Urinary bladder (tissue), 4 donors: Measurements from ENCODE around the gene MYLK2. TPM values are rescaled to one million over a fixed set of nuclear protein-coding genes. Genes with fewer than 3 reads are reported as not detected.

Source experiments
- DNase-seq: peaks from one replicate; pipeline ENCODE4 v3.0.0-alpha.2; 2015; ENCODE audit errors: extremely low spot score
- H3K27ac ChIP-seq: one replicate; pipeline ENCODE4 v1.5.1; 2013; ENCODE audit warnings: low read depth, mild to moderate bottlenecking, moderate library complexity
- H3K36me3 ChIP-seq: one replicate; pipeline ENCODE4 v1.6.1; 2013; ENCODE audit warnings: mild to moderate bottlenecking, moderate library complexity; ENCODE audit not compliant: insufficient read depth
- H3K4me1 ChIP-seq: one replicate; pipeline ENCODE4 v1.6.1; 2013; ENCODE audit warnings: mild to moderate bottlenecking, moderate library complexity; ENCODE audit not compliant: insufficient read depth
- H3K4me3 ChIP-seq: one replicate; pipeline ENCODE4 v1.5.1; 2013; ENCODE audit warnings: low read depth, low read length
- WGBS: extraction: QIAGEN DNeasy Blood & Tissue Kit; methylation state at CpG from one replicate; pipeline ENCODE4 v1.1.7; 2013; 5-methylcytosine and 5-hydroxymethylcytosine counted together
- polyA plus RNA-seq: library from polyadenylated mRNA; stranded (reverse); fragments of 200-250 nt; gene quantifications from one replicate; pipeline ENCODE4 v1.2.3, GENCODE V29; 2013
- total RNA-seq: library from RNA; depleted of rRNA; stranded (reverse); fragments of >200 nt; gene quantifications from one replicate; pipeline ENCODE4 v1.2.3, GENCODE V29; 2014
- donor health status: healthy with polysubstance abuse.
- donor health status: healthy.

The MYLK2 gene
- total RNA-seq (1.7 TPM), polyA plus RNA-seq (not detected)

DNA sequence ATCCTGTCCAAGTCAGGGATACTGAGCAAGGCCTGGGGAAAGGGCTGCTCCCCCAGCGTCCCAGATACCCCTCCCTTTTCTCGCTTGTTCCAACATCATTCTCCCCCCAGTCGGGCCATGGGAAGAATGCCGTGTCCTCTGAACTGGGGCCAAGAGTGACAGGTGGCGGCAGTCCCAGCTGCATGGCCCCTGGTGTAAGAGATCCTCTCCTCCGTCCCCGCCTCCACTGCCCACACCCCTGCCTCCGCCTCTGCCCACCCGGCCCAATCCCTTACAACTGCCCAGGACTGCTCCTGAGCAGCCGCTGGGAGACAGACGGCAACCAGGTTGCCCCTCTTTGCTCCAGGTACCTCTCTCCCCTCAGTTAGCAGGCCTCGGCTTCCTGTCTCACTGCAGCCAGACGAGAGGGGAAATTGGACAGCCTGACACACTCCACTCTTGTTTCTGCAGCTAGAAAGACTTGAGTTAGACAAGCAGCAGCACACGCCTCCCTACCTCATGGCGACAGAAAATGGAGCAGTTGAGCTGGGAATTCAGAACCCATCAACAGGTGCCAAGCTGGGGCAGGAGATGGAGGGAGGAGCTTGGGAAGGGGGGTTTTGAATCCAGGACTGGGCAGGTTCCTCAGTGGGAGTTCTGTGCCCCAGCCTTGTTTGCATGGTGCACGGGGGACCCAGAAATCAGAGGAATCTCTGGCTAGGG, at the start of gene MYLK2:
Gene MYLK2 (plus strand): TSS at position 274 of the 702 bp plus-strand sequence. CDS start 225 bp downstream, at position 499.
- WGBS: 67% methylated on average over 16 of the region's 16 CpGs
- Histone ChIP-seq H3K4me3 (no peak within 1 kb of the TSS), H3K36me3 (no peaks in the 10 kb centered on the region), H3K27ac (no peak within 1 kb of the TSS), H3K4me1 (no peaks in the 10 kb centered on the region)
- DNase-seq: no peak

DNA sequence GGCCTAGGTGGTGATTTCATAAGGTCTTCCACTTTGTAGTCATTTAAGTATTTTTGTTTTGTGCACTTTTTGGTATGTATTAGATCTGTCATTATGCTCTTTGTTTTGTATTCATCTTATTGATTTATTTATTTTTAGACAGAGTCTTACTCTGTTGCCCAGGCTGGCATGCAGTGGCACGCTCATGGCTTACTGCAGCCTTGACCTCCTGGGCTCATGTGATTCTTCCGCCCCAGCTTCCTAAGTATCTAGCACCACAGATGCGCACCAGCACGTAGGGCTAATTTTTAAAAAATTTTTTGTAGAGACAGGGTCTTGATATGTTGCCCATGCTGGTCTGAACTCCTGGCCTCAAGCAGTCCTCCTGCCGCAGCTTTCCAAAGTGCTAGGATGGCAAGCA, 49.5 kb upstream of the MYLK2 start:
- H3K4me3 ChIP-seq: no peak overlapping the region
- 82% methylated on average over 5 of the region's 5 CpGs for WGBS
- H3K4me1 ChIP-seq: no peaks in the 10 kb centered on the region
- DNase-seq: no peak
- H3K36me3 ChIP-seq: no peaks in the 10 kb centered on the region
- H3K27ac ChIP-seq: no peak overlapping the region

DNA sequence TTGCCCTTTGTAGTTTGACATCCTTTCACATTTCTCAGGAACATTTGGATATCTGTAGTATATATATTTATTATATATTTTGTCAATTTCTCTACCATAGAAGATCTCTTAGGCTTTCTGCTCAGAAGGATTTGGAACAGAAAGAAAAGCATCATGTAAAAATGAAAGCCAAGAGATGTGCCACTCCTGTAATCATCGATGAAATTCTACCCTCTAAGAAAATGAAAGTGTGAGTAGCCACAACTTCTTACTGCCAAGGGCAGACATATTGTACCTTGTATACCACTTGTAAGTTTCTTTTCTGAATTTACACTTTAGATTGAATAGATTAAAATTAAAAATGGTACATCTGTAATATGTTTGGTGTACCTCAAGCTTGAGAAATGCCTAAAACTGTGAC, 48.9 kb upstream of the MYLK2 start:
- whole genome bisulfite sequencing: 68% methylated on average over 1 of the region's 1 CpG
- no peak overlapping the region for H3K4me3 ChIP-seq
- H3K27ac ChIP-seq: no peak overlapping the region
- H3K4me1 ChIP-seq: no peaks in the 10 kb centered on the region
- H3K36me3 ChIP-seq: no peaks in the 10 kb centered on the region
- DNase-seq: no peak

DNA sequence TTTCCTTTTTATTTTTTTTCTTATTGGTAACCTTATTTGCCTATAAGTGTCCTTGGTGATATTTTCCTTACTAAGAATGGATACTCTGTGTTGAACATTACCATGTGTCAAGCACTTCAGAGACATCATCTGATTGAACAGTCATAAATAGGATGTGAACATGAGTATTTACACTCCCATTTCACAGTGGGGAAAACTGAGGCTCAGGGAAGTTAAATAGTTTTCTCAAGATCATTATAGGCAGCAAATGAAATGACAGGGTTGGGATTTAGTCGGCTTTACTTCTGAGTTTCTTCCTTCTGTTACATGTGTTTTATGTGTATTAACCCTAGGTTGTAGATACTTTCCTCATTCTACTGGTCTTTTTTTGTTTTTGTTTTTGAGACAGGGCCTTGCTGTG, 44.7 kb upstream of the MYLK2 start:
- Histone ChIP-seq H3K4me1 (no peaks in the 10 kb centered on the region), H3K36me3 (no peaks in the 10 kb centered on the region)
- WGBS: 96% methylated on average over 1 of the region's 1 CpG

DNA sequence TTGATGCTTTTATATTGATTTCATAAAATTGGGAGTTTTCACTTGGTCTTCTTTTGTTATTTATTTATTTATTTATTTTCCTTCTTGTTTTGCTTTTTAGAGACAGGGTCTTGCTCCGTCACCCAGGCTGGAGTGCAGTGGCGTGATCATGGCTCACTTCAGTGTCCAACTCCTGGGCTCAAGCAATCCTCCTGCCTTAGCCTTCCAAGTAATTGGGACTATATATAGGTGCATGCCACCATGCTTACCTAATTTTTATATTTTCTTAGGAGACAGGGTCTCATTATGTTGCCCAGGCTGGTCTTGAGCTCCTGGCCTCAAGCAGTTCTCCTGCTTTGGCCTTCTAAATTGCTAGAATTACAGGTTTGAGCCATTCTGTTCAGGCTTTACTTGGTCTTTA, 38.3 kb upstream of the MYLK2 start:
- Histone ChIP-seq H3K4me3 (no peak overlapping the region), H3K27ac (no peak overlapping the region), H3K36me3 (no peaks in the 10 kb centered on the region), H3K4me1 (no peaks in the 10 kb centered on the region)
- DNase-seq: no peak
- 98% methylated on average over 2 of the region's 2 CpGs for WGBS

More for the DNA sequence above, 44.7 kb upstream of the MYLK2 start:
- no peak overlapping the region for H3K4me3 ChIP-seq
- H3K27ac ChIP-seq: no peak overlapping the region
- DNase-seq: no peak

DNA sequence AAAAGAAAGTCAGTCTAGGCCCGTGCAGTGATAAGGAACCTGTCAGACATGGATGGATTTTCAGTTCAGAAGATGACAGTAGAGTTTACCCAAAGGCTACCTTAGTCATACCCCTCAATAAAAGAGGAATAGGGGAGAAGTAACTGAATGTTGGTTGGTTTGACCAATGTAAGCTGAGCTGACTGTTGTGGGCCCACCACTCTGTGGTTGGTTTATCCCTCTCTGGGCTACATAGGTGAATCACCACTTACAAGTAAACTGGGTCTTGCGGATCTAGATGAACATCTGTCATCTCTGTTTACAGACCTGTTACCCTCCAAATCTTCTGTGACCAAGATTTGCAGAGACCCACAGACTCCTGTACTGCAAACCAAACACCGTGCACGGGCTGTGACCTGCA, 37.2 kb upstream of the MYLK2 start:
- no peak overlapping the region for H3K27ac ChIP-seq
- no peak for DNase-seq
- no peaks in the 10 kb centered on the region for H3K36me3 ChIP-seq
- no peaks in the 10 kb centered on the region for H3K4me1 ChIP-seq
- WGBS: 97% methylated on average over 4 of the region's 4 CpGs
- H3K4me3 ChIP-seq: no peak overlapping the region

DNA sequence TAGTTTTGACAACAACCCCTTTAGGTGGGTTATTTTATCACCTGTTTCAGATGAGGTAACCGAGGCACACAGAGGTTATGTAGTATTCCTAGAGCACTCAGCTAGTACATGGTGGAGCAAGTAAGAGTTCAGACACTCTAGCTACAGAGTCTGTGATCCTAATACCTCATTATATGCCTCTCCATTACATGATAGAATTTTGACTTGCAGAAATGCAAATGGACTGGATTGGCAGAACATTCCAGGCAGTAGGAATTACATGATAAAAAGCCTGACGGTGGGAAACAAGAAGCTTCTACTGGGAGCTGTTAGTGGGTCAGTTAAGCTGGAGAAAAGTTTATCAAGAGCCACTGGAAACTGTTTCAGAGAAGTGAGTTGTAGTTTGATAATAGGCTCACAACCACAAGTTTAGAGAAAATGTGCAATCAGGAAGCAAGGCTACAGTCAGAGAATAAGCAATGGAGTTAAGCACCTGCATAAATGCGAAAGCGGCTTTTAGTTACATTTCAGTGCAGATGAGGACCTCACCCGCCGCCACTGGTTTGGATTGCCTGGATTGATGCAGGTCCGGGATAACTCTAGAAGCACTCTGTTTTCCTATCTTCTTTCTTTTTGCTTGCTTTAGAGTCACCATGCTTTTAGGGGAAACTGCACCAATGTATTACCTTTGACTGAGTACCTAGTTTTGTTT, 34.7 kb upstream of the MYLK2 start:
- Histone ChIP-seq H3K36me3 (no peaks in the 10 kb centered on the region), H3K27ac (no peak overlapping the region), H3K4me3 (no peak overlapping the region), H3K4me1 (no peaks in the 10 kb centered on the region)
- no peak for DNase-seq
- WGBS: 94% methylated on average over 7 of the region's 7 CpGs

DNA sequence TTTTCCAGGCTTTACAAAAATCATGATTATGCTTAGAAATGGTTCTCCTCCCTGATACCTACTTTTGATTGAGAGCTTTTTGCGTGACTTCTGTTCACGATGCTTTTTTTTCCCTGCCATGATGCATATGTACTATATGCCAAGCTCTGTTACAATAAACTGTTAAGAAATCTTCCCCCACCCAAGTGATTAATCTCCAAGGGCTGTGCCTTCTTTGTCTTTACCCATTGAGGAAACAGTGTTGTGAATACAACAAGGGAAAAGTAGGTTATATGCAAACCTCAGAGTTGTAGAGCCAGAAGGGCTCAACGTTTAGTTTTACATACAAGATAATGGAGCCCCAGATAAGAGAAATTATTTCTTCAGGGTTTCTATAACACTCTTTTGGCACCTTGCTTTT, 34.1 kb upstream of the MYLK2 start:
- Histone ChIP-seq H3K36me3 (no peaks in the 10 kb centered on the region), H3K4me1 (no peaks in the 10 kb centered on the region), H3K4me3 (no peak overlapping the region), H3K27ac (no peak overlapping the region)
- DNase-seq: no peak
- WGBS: 87% methylated on average over 3 of the region's 3 CpGs

DNA sequence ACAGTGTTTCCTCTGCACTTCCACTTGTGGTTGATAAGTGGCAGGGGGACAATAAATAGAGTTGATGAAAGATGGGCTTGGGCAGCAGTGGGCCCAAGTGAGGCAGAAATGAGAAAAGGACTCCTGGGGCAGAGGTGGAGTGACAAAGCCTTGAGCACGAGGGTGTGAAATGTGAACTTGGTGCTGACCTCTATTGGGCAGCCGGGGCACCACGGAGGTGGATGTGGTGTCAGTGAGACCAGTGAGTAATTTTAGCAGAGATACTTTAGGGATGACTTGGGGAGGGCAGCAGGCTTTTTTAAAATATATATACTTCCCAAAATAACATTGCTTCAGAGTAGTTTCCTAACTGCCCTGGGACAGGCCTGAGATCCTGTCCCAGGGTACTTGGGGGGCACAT, 30.6 kb upstream of the MYLK2 start:
- DNase-seq: no peak
- no peaks in the 10 kb centered on the region for H3K36me3 ChIP-seq
- no peak overlapping the region for H3K4me3 ChIP-seq
- H3K4me1 ChIP-seq: no peaks in the 10 kb centered on the region
- 72% methylated on average over 3 of the region's 3 CpGs for WGBS
- H3K27ac ChIP-seq: no peak overlapping the region

DNA sequence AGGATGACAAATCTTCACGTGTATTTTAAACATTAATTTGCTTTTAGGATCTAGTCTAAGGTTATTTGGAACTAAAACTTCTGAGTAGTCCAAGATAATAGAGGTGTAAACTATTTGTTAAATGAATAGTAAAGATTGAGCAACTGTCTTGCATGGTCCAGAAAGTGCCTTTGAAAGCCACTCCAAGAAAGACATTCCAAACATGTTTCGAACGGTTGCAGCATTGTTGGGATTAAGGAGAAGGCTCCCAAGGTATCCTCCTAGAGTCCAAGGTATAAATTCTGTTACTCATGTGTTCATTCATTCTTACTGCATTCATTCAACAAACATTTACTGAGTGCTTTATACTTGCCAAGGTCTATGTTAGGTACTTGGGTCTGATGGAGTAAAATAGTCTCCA, 28.8 kb upstream of the MYLK2 start:
- no peak overlapping the region for H3K4me3 ChIP-seq
- H3K27ac ChIP-seq: no peak overlapping the region
- no peaks in the 10 kb centered on the region for H3K36me3 ChIP-seq
- no peaks in the 10 kb centered on the region for H3K4me1 ChIP-seq
- no peak for DNase-seq
- 85% methylated on average over 3 of the region's 3 CpGs for WGBS

DNA sequence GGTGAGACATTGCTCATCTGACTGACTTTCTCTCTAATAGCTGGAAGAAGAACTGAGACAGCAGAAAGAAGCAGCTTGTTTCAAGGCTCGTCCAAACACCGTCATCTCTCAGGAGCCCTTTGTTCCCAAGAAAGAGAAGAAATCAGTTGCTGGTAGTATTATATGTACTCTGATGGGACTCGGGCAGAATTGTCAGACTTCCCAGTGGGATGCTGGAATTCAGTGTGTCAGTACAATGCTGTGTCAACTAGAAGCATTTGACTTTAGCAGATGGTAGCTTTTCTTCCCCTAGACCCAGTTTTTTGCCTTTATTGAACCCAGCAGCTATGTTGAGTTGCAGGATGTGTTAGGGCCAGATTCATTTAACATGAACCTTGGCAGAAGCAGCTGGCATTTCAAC, 21.8 kb upstream of the MYLK2 start:
- Histone ChIP-seq H3K4me3 (no peak overlapping the region), H3K4me1 (no peaks in the 10 kb centered on the region), H3K27ac (no peak overlapping the region), H3K36me3 (no peaks in the 10 kb centered on the region)
- WGBS: 90% methylated on average over 3 of the region's 3 CpGs
- no peak for DNase-seq

DNA sequence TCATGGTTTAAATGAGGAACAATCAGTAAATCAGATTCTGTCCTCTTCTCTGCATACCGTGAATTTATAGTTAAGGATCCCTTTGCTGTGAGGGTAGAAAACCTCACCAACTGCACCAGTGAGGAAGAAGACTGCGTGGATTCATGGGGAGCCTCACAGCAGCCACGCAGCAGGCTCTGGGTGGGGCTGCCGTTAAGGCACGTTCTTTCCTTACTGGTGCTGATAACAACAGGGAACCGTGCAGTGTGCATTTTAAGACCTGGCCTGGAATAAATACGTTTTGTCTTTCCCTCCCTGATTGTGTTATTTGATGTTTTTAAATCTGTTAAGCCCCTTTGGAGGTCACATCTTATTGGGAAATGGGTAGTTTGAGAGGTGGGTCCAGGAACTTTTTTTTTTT, 17.6 kb upstream of the MYLK2 start:
- Histone ChIP-seq H3K4me1 (no peaks in the 10 kb centered on the region), H3K4me3 (no peak overlapping the region), H3K36me3 (no peaks in the 10 kb centered on the region), H3K27ac (no peak overlapping the region)
- no peak for DNase-seq
- 77% methylated on average over 7 of the region's 7 CpGs for WGBS

DNA sequence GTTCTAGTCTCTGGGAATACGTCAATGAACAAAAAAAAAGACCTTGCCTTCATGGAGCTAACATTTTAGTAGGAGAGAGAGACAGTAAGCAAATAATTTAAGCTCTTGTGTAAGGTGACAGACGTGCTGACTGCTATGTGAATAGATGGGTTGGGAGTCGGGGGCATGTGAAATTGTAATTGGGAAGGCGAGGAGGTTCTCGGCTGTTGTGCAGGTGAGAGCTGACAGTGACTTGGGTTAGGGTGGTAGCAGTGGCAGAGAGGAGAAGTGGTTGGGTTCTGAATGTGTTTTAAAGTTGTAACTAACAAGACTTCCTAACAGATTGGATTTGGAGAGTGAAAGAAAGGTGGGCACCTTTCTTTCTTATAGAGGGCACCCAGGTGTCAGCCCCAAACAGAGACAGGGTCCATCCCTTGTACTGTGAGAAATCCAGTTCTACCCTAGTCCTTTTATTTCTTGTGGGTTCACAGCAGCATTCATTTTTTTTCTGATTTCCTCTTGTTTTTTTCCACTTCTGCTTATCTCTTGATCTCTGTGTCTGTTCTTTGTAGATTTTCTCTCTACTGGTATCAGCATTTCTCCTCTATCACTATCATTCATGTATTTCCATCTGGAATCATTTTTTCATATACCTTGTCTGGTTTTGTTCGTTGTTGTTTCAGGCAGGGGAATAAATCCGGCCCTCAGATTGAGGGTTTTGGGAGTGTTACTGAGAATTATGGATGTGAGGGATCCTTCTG, 15.4 kb upstream of the MYLK2 start:
- DNase-seq: no peak
- Histone ChIP-seq H3K4me1 (no peaks in the 10 kb centered on the region), H3K27ac (no peak overlapping the region), H3K36me3 (no peaks in the 10 kb centered on the region), H3K4me3 (no peak overlapping the region)
- 92% methylated on average over 7 of the region's 7 CpGs for WGBS
